ENCODE results near the gene EPHA10.
"Not testable (repeated sequence)": the region's sequence is repeated elsewhere in the genome, so short reads cannot be mapped to it uniquely, and the experiment has no call there.

The EPHA10 gene

DNA sequence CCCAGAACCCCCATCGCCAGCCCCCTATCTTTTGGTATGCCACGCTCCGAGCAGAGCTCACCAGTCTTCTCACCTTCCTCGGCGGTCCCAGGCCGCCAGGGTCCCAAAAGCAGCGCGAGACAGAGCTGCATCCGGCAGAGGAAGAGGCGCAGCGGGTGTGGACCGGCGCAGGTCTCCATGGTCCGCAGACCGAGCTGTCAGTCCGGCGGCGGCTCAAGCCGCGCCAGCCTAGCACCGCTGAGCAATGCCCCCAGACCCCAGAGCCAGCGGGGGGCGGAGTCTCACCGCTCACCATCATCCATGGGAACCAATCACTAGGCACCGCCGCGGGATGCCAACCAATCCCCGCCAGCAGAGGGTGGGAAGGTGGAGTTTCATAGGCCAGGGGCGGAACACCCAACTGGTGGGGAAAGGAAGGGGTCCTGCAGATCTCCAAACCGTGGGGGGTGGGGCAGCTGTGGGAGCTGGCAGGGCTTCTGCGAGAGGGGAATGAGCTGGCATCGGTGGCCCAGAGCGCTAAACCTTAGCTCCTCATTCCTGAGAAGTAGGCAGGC is at the start of gene EPHA10:
TSS of gene EPHA10 (minus strand) at position 233 of the 554 bp plus-strand sequence. CDS start at position 179, 54 bp downstream.
- no peak for DNase-seq

DNA sequence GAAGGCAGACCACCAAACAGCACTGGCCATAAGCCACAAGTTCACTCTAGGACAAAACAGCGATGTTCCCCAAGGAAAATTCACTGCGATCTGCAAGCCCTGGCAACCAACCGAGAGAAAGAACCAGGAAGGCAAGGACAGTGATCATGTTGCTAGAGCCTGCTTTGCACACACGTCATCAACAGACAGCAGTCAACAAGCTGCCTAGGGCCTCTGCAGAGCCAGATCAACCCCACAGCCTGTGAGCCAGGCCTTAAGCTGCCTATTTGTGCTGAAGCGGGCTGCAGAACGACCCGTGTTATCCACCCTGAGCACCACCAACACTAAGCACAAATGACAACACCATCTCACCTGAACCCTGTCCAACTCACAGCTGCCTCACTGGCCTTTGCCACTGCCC is 49.3 kb upstream of the EPHA10 start:
- no peak for DNase-seq

DNA sequence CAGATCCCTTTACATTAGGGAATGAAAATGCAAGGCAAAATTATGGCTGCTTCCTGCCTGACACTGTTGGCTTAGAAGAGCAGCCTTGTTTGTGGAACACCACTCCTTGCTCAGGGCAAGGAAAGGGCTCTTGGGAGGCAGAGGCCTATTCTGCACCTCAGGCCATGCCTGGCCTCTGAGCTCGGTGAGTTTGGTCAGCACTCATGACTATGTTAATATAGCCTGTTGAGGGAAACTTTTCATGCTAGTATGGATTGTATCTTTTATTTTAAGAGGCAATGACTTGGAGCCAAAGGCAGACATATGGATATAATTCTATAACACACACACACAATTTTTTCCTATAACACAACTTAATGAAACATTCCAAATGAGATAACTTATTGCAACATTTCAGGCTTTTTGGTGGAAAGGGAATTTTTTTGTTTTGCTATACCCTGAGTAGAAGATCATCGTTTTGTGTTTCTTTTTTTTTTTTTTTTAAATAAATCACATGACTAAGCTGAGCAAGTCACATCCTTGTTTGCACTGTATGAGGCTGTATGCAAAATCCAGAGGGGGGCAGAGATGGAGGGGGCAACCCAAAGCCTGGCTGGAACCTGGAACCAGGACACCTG is 48.7 kb upstream of the EPHA10 start:
- no peak for DNase-seq

DNA sequence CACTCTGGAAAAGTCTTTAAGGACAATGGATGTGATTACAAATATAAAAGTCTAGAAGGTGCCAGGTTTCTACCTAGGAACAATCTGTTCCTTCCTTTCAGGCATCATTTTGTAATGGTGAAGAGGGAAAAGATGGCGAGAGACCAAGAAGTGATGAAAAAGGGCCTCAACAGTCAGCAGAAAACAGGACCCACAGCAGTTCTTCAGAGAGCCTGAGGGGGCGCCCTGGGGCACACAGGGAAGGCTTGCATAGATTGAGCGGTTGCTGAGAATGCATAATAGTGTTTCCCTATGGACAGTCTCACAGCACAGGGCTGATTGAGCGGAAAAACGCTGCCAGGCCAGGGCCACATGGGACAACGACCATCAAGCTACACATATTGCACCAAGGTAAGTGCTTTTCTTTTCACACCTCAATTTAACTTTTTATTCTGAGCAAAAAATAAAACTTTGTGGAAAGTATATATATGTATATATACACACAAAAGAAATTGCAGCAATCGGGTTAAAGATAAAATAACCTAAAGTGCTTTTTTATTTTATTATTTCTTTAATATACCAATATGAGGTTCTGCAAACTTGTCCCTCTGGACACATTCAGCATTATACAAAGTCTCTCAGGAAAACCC is 46.2 kb upstream of the EPHA10 start:
- DNase-seq, result peak; percentile 35

DNA sequence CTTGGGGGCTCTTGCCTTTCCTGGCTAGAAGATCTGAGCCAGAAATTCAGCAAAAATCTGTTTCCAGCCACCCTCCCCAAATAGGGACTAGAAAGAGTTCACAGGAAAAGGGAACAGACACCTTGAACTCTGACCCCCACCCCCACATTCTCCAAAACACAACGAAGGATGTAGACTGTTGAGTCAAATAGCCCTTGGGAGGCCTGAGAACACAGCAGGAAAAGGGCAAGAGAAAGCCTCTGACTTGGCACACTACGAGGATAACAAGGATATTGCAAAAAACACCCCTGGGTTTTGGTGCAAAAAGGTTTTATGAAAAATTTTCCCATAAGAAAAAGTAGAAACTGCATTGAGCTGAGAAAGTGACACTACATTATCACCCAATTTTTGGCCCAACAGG is 45.0 kb upstream of the EPHA10 start:
- no peak for DNase-seq

DNA sequence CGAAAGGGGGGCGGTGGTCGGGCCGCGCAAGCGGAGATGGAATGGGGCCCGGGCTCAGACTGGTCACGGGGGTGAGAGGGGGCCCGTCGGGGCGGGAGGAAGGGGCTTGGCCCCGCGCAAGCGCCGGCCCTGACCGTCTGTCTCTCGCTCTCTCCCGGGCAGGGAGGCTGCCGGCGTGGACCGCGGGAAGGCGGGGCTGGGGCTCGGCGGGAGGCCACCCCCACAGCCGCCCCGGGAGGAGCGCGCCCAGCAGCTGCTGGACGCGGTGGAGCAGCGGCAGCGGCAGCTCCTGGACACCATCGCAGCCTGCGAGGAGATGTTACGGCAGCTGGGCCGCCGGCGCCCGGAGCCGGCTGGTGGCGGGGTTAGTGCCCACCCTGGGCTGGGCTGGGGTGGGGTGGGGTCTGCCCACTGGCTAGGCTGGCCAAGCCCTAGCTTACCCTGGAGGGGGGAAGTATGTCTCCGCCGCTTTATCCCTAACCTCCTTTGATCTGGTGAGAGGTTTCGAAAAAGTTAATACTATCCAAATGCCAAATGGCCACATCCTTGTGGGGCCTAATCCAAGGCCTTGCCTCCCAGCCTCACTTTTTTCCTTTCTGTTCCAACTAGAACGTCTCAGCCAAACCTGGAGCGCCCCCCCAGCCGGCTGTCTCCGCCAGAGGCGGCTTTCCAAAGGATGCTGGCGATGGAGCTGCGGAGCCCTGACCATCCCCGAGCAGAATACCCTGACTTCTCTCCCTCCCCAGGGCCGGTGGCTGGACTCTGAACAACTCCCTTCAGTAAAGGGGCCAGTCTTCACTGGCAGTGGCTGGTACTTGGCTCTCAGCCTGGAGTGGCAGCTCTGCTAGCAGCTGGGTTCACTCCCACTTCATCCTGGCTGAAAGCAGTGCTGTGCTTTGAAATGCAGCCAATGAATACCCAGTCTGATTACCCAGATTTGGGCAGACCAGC is 43.7 kb upstream of the EPHA10 start:
- DNase-seq, result no peak

DNA sequence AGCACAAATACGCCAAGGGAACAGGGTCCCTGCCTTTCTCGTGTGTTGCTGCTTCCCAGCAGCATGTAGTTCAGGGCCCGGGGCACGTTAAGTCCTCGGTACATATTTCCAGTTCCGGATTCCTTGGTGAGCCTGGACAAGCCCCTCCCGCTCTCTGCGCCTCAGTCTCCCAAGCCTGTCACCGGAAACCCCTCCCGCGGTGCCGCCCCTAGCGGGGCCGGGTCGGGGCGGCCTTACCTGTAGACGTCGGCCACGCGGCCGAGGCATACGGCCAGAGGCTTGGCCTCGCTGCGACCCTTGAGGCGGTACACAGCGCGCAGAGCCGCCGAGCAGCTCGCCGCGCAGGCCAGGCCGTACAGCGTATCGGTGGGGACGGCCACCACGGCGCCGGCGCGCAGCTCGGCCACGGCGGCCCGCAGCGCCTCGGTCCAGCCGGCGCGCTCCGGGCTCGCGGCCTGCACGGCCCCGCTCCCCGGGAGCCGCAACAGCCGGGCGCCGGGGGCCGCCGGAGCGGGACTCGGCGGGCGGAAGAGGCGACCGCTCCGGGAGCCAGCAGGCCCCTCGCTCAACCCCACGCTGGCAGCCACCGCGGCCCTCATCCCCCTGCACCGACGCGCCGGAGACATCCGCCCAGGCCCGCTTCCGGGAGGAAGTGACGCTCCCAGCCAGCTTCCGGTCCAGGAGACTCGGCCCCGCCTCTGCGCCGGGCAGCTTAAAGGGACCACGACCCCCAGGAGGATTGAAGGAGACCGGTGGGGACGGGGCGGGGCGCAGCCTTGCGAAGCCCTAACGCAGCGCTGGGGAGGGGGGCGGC is 42.8 kb upstream of the EPHA10 start, which contains the start of the genes C1orf122 and YRDC:
TSS of gene C1orf122 (plus strand) at position 236 of the 814 bp plus-strand sequence. CDS start 615 bp downstream, outside the sequence.
TSS of gene YRDC (minus strand) at position 654 of the 814 bp plus-strand sequence. CDS start at position 626, 28 bp downstream.
- peak; percentile 89 for DNase-seq

DNA sequence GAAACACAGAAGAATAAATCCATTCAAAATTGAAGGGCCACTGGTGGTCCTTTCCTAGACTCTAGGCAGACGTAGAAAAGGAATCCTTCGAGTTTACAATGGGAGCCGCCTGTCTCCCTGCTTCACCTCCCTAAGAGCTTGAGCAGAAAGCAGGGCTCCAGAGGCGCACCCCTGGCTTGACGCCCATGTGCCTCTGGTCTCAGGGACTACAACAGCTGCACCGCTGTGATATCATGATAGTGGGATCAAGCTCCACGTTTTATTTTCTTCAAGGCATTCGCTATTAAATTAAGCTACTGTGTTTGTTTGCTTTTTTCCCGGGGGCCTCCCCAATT is 42.3 kb upstream of the EPHA10 start:
- no peak for DNase-seq

DNA sequence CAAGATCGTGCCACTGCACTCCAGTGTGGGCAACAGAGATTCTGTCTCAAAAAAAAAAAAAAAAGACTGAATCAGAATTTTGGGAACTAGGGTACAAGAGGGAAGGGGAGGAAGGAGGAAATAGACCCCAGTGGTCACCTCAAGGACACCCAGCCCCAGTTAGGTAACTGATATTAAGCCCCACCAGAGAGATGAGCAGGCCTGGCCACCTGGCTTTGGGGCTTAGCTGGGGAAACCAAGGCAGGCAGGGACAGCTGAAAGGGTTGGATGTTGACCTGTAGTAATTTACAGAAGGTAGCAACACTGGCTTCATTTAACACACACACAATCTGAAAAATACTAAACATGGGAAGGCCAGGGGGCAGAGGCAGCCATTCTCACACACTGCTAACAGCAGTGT is 37.5 kb upstream of the EPHA10 start:
- DNase-seq, result no peak

DNA sequence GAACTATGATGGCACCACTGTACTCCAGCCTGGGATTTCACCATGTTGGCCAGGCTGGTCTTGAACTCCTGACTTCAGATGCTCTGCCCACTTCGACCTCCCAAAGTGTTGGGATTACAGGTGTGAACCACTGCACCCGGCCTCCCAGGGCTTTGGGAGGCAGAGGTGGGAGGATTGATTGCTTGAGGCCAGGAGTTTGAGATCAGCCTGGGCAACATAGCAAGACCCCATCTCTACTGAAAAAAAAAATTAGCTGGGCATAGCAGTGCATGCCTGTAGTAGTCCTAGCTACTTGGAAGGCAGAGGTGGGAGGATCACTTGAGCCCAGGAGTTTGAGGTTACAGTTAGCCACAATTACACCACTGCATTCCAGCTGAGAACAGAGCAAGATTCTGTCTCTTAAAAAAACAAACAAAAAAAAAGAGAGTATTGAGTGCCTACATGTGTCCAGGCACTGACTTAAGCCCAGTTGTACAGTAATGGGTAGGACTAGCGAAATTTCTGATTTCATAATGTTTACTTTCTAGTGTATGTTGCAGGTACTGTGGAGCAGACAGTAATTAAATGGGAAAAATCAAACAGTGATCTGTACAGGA is 32.9 kb upstream of the EPHA10 start:
- no peak for DNase-seq

DNA sequence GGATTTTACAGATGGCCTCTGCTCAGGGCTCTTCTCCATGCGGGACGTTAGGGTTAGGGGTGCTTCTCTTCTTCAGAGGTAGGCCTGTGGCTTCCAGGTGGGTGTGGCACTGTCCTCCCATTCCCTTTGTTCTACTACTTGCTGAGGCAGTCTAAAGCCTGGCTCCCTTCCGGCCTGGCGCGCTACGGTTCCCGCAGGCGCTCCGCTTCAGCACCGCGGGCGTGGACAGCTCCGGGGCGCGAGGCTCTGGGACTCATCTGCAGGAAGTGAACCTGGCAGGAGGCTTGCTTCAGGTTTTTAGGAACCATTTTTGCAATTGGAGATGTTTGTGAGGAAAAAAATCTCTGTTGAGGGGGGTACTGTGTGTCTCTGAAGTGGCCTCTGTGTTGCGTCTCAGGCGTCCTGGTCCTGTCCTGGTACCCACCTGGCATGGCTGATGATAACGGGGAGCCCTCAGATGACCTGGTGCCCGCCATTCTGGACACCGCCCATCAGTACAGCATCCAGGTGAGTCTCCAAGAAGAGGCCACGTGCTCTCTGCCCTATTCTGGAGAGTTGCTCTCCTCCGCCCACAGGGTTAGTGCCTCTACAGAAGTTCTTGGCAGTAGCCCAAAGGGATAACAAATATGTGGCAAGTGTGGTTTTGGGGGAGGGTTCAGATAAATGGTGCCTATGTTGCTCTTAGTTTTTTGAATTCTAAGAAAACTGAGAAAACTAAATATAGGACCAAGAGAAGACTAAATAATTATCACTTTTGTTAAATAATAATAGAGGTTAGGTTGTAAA is 30.6 kb upstream of the EPHA10 start:
- peak; percentile 22 for DNase-seq

DNA sequence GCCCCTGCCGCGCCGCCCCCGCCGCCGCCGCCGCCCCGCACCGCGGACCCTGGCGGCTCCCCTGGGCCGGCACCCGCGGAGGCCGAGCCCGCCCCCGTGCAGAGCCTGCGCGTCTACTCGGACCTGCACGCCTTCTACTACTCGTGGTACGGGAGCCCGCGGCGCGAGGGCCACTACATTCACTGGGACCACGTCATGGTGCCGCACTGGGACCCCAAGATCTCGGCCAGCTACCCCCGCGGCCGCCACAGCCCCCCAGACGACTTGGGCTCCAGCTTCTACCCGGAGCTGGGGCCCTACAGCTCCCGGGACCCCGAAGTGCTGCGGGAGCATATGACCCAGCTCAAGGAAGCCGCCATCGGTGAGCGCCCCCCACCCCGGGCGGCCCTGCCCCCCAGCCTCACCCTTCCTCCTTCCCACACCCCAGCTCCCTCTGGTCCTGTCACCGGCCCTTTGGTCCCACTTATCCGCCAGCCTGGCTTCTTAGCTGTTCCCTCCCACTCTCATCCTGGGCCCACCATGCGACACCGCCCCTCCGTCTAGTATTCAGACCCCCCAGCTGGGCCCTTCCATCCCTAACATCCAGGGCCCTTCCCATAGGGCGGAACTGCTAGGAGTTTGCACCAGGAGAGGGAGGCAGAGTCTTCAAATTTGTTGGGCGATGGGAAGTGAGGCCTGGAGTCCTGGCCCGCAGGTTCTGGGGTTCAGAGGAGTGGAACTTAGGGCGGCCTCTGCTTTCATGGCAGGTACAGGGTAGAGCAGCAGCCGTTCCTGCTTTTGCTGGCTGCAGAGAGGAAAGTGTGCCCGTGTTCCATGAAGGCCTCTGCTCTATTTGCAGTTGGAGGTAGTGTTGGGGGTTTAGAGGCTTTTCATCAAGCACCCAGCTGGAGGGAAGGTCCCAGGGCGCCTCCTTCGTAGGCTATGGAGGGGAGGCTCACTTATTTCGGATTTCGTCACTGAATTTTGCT is 29.7 kb upstream of the EPHA10 start:
- no peak for DNase-seq

DNA sequence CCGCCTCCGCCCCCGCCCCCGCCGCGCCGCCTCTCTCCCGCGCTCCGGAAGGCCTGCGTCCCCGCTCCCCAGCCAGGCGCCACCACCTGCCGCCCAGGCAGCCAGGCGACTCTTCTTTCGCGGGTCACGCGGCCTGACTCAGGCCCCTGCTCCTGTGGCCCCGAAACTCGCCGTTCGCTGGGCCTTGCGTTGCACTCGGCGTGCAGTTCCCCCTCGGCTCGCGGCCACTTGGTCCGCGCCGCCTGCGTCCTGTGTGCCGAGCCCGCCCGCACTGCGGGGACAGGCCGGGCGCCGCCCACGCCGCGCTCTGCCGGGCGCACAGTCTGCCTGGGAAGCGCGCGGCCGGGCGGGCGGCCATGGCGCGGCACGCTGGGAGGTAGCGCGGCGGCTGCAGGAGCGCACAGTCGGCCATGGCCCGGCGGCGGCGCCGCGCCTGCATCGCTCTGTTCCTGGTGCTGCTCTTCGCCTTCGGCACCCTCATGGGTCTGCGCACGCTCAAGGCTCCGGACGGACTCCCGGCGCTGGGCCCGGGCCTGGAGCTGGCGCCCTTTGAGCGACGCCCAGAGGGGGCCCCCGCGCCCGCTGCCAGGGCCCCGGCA is 29.0 kb upstream of the EPHA10 start, which contains the start of gene MANEAL:
TSS of gene MANEAL (plus strand) at position 75 of the 599 bp plus-strand sequence. CDS start at position 411, 336 bp downstream.
- peak; percentile 10 for DNase-seq

DNA sequence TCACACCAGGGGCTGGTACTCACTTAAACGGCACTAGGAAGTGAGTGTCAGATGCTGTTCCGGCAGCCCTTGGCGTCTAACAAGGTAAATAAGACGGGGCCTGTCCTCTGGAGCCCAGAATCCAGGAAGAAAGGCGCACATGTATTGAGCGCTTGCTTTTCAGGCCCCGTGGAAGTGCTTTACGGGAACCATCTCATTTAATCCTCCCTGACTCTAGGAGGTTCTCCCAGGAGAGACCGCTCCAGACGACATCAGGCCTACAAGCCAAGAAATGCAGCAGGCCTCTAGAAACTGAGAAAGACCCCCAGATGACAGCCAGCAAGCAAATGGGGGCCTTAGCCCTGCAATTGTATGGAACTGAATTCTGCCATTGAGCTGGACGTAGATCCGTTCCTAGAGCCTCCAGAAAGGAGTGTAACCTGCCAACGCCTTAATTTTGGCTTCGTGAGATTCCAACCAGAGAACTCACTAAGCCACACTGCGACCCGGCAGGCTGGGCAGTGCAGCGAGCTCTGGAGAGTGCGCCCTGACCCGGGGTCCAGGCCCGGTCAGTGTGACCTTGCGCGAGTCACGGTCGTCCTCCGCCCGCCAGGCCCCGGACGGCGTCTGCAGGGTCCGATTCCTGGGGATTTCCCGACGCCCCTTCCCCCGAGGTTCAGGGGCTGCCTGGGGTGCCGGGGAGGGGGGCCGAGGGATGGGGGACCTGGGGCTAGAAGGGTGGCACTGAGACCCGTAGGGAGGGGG is 28.2 kb upstream of the EPHA10 start:
- DNase-seq, result no peak

DNA sequence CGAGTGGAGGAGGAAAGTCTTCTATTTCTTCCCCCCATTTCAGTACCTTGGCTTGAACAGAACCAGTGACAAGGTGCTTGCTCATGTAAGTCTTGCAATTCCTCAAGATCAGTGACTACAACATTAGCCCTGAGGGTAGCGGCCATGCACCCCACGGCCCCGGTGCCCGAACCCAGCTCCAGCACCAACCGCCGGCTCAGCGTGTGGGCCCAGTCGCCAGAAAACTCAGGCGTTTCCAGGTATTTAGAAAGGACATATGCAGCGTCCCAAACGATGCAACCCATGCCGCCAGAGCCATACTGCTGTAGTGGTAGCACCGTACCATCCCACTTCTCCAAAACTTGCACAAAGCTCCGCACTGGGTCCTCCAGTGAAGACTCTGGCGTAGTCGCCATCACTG is 17.6 kb upstream of the EPHA10 start:
- no peak for DNase-seq

DNA sequence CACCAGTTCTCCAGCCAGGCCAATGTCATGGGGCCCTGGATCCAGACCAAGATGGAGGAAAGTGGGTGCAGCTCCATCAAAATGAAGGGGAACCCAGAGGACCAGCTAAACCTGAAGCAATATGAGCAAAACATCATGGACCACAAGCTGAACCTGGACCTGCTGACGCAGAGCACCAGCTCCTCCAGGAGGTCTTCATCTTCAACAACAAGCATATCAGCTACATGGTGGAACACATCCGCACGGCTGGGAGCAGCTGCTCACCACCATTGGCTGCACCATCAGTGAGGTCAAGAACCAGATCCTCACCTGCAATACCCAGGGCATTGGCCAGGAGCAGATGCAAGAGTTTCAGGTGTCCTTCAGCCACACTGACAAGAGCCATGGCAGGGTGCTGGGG is 13.7 kb upstream of the EPHA10 start:
- no peak for DNase-seq

DNA sequence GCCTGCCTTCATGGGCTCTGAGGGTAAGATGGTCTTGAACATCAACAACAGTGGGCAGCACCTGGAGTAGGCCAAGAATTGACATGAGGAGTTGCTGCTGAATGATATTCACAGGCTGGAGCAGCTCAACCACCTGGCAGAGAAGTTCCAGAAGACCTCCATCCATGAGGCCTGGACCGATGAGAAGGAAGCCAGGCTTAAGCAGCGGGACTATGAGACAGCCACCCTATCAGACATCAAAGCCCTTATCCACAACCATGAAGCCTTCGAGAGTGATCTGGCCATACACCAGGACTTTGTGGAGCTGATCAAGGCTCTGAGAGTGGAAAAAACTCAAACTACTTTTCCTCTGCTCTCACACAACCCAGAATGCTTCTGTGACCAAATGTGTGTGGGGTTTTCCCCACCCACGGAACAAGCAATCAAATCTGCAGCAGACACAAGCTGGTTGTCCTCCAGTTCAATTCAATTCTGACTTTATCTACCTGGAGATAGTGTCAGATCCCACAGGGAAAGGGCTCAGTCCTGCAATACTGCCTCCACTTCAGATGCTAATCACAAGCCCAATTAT is 12.1 kb upstream of the EPHA10 start:
- no peak for DNase-seq

DNA sequence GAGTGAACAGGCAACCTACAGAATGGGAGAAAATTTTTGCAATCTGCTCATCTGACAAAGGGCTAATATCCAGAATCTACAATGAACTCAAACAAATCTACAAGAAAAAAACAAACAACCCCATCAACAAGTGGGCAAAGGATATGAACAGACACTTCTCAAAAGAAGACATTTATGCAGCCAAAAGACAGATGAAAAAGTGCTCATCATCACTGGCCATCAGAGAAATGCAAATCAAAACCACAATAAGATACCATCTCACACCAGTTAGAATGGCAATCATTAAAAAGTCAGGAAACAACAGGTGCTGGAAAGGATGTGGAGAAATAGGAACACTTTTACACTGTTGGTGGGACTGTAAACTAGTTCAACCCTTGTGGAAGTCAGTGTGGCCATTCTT is 6.5 kb upstream of the EPHA10 start:
- DNase-seq, result not testable (repeated sequence)

Measured in activated effector memory CD4-positive, alpha-beta T cell treated with Interleukin-2 at 50 U/mL for 16 hours (primary cell).